Dedifferentiated amniotic fluid mesenchymal stem cell (primary cell): ENCODE data around the gene RPS23.
"Not testable (repeated sequence)": the region's sequence is repeated elsewhere in the genome, so short reads cannot be mapped to it uniquely, and the experiment has no call there.

ENCODE experiments used
- DNase-seq: peaks from one replicate; pipeline ENCODE4 v3.0.0-alpha.2; 2016; ENCODE audit errors: extremely low spot score

RPS23 gene

GRCh38 chr5:82290005-82290404 is 11.9 kb upstream of the RPS23 start:
- no peak for DNase-seq

- DNase-seq = no peak
These were observed 9.5 kb upstream of the RPS23 start for GRCh38 chr5:82287625-82288024.

DNA sequence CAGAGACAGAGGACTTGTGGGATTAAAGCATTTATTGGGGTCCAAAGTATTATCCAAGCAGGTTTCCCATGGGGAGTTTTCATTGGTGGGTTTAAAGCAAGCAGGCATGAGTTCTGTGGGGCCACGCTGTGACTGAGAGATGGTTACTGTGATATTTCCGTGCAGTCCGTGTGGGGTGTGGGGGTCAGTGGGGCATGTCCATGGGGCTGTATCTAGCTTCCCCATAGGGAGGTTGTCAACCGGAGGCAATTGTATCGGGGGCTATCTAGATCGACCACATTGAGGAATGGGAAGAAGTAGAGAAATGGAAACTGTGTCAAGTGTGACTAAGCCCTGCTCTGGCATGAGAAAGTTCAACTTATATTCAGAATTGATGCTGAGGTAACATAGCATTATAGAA is 7.1 kb upstream of the RPS23 start:
- DNase-seq = no peak

GRCh38 chr5:82283893-82284292 is 5.7 kb upstream of the RPS23 start:
- no peak for DNase-seq

- DNase-seq = no peak
These were observed 687 bp upstream of the RPS23 start for GRCh38 chr5:82278711-82279370.

DNA sequence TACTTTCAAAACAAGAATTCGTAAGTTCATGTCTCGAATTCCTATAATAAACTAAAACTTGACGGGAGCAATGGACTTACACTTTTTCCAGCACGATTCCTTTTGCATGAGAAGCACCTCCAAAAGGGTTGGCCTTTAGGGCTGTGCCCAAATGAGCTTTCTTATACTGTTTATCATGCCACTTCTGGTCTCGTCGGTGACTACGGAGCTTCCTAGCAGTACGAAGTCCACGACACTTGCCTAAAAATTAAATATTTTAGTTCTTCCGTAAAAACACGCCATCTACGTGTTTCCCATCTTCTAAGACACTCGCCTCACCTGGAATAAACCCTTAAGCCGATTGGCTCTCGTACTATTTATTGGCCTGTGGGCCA is 554 bp downstream of the RPS23 start:
- DNase-seq = no peak

DNA sequence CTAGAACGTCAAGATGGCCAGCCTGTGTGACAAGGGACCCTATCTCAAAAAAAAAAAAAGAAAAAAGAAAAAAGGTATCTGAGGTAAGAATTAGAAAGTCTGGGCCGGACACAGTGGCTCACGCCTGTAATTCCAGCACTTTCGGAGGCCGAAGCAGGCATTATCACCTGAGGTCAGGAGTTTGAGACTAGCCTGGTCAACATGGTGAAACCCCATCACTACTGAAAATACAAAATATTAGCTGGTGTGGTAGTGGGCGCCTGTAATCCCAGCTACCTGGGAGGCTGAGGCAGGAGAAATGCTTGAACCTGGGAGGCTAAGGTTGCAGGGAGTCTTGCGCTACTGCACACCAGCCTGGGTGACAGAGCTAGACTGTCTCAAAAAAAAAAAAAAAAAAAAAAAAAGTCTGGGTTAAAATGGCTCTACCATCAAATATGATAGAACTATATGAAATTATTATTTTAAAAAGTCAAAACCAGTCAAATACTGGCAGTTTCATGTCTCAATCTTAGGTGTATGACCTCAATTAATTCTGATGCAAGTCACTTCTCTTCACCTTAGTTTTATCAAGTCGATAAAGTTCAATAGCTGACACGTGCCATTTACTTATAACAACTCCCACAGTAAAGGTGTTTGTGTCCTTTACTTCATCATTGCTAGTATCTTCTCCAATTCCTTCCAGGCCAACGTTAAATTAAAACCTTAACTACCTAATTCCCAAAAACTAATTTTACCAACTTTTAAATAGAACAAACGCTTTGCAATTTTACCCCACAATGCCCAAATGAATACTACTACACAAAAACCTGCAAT is 1.1 kb downstream of the RPS23 start:
- DNase-seq = no peak

- no peak for DNase-seq
These were observed 2.9 kb downstream of the RPS23 start for GRCh38 chr5:82275216-82275664.

DNA sequence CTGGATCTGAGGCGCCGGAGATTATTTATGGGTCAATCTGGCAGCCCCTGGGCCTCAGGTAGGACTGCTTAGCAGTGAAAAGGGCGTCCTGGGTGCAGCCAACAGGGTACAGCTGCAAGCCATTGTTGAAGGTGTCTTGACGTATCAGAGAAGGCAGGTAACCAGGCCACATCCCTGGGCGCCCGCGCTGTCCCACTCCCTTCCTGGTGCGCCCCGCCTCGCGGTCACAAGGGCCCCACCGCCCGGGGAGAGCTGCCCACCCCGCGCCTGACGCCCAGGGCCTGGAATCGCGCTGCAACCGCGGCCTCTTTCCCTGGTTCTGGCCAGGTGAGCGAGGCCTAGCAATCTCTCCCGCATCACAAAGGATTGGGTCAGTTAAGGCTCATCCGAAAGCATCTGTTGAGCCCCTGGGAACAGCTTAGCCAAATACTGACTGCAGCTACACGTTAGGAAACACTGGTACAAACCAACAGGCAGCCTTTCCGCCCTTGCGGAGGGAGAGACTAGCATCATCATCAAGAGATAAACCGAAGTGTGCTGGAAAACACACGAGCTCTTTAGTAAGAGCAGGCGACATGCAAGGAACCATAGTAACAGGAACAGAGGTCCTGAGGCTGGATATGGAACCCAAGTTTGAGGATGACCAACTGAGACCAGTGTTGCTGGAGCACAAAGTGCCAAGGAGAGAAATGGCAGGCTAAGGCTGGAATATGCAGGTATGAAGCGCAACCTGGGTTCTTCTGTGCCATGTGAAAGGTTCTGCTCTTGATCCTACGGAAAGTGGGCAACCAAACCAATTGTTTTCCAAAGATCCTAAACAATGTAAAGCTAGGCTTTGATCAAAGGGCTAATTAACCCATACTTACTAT is 3.6 kb downstream of the RPS23 start:
- no peak for DNase-seq

DNA sequence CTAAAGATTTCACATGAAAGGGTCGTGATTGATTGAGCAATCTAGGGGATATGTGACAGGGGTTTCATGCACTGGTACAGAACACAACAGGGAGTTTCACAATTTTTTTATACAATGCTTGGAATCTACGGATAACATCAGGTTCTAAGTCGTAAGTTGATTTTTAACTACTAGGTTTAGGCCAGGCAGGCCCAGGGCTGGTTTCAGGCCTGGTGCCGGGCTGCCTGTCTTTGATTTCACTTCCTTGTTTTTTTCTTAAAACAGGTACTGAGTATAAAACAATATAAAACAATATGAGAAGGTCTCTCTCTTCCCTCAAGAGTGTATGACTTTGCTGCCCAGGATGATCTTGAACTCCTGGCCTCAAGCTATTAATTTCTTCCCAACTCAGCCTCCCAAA is 4.7 kb downstream of the RPS23 start:
- not testable (repeated sequence) for DNase-seq

- DNase-seq = not testable (repeated sequence)
These were observed 5.4 kb downstream of the RPS23 start for GRCh38 chr5:82272571-82273356.

DNA sequence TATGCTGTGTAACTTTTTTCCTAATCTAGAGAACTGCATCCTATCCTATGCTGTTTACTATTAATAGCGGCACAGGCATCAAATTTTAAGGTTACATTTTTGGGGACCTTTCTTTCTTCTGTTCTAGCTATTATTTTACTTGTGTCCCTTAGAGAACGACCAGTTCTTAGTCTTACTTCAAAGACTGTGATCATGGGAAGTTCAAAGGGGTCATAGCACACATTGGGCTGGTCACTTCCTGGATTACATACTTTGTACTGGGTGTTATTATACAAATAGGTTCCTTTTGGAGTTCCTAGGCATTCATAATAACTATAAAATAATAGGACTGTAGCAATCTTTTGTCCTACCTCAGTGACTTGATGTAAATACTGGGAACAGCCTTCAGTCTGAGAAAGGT is 8.8 kb downstream of the RPS23 start:
- DNase-seq = not testable (repeated sequence)

GRCh38 chr5:82267297-82267933 is 10.7 kb downstream of the RPS23 start:
- DNase-seq = not testable (repeated sequence)

DNA sequence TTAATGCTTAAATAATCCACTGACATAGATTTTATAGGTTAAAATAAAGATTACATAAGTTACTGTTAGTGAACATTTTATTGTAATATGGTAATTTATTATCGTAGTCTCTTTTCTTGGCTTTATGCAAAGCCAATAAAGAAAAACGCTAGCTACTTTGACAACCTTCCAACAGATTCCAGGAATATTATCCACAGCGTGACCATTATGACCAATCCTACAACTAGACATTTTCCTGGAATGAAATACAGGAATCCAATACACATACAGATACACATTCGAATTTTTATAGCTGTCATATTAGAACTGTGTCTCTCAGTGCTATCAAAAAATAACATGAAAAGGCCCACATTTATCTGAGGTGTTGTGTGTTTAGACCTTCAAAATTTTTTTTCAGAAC is 13.1 kb downstream of the RPS23 start:
- DNase-seq = no peak

DNA sequence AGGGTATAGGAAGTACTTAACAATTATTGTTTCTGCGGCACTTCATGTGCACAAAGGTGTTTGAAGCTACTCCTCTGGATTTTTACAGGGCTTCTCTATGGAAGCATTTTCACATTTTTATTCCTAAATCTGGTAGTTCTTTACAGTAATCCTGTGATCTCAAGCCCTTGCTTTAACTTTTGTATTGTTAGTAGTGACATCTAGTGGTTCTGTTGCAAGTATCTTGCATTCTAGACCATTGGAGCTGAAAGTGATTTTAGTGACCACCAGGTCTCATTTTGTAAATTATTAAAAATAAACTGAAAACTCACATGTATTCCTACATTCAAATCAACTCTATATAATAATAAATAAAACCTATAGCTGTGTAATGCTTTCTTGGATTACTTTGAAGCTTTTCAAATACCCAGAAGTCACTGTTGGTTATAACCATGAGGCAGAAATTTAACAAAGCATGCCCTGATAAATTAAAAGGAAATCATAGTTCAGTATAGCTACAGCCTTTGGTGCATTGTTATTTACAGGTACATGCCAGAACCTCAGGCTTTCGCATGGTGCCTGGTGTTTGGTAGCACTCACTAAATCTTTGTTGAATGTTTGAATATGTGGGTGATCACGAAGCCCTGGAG is 18.9 kb downstream of the RPS23 start:
- DNase-seq = peak; percentile 56

GRCh38 chr5:82257729-82258128 is 20.4 kb downstream of the RPS23 start:
- DNase-seq = no peak

GRCh38 chr5:82257247-82257646 is 20.9 kb downstream of the RPS23 start:
- no peak for DNase-seq

DNA sequence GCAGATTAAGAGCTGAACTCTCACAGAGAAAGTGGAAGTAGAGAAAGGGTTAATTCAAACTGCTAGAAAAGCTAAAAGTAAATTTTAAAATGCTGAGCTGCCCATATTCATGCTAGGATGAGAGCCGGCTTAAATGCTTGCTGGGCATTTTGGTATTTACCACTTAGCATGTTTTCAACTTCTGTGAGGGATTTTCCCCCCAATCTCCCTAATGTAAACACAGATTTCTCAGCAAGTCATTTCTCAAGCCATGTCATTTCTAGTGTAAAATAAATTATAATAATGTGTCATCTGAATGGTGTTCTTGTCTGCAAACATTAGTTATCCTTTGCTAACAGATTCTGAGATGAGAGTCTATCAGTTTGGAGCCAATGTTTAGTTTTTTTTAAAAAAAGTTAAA is 22.3 kb downstream of the RPS23 start:
- no peak for DNase-seq

GRCh38 chr5:82252744-82253143 is 25.4 kb downstream of the RPS23 start:
- DNase-seq = no peak

DNA sequence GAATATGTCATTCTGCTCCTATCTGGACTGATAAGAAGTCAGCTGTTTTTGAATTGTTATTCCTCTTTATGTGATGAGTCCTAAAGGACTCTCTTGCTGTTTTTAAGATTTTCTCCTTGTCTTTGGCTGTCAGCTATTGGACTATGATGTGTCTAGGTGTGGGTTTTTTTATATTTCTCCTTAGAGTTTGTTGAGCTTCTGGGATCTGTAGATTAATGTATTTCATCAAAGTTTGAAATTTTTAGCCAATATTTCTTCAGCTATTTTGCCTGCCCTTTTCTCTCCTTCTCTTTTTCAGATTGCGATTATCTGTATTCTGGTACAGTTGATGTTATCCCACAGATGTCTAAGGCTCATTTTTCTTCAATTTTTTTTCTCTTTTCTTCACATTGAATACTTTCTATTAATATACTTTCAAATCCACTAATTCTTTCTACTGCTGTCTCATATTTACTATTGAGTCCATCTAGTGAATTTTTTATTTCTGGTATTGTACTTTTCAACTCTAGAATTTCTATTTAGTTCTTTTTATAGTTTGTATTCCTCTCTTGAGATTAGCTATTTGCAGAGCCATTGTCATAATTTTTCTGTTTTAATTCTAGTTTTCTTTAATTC is 31.1 kb downstream of the RPS23 start:
- no peak for DNase-seq
